HepG2 (cell line): ENCODE results near the gene ETF1. TPM values are rescaled to one million over a fixed set of nuclear protein-coding genes. Genes with fewer than 3 reads are reported as not detected.

Source experiments
- MZF1 ChIP-seq: sonication (generic); formaldehyde crosslinking; IDR thresholded peaks from 2 replicates; pipeline ENCODE4 v1.8.1; 2023; ENCODE audit warnings: mild to moderate bottlenecking, missing genetic modification reagents, borderline replicate concordance
- NAIF1 ChIP-seq: sonication (generic); formaldehyde crosslinking; IDR thresholded peaks from 2 replicates; pipeline ENCODE4 v1.5.0; 2020; ENCODE audit warnings: mild to moderate bottlenecking, missing genetic modification reagents, borderline replicate concordance
- NFE2L2 ChIP-seq: fragments of 150-350 bp; IDR thresholded peaks from 2 replicates; pipeline ENCODE4 v1.6.1; 2014; ENCODE audit warnings: low read length
- ZHX2 ChIP-seq, 2 experiments: sonication (generic) in 1 of 2; formaldehyde crosslinking in 1 of 2; IDR thresholded peaks; 2 replicates each; pipeline versions ENCODE4 v1.6.1 to v1.9.0; 2014 to 2022; ENCODE audit warnings: antibody characterized with exemption in 1 of 2, borderline replicate concordance in 1 of 2, inconsistent platforms in 1 of 2, low read depth in 1 of 2, missing genetic modification reagents in 1 of 2
- ZNF121 ChIP-seq: sonication (generic); formaldehyde crosslinking; IDR thresholded peaks from 2 replicates; pipeline ENCODE4 v1.5.0; 2020; ENCODE audit warnings: mild to moderate bottlenecking, missing genetic modification reagents
- ZNF563 ChIP-seq: sonication (generic); formaldehyde crosslinking; IDR thresholded peaks from 2 replicates; pipeline ENCODE4 v1.8.0; 2022; ENCODE audit warnings: mild to moderate bottlenecking, moderate library complexity, missing genetic modification reagents
- polyA plus RNA-seq, 8 experiments: library from polyadenylated mRNA; depleted of rRNA in 3 of 8; stranded (reverse) in 7 of 8; unstranded in 1 of 8; fragments of >200 nt; fragmentation: Illumina TruSeq in 4 of 8; extraction: Trizol in 4 of 8; gene quantifications; 2 replicates each; pipeline versions ENCODE4 v1.2.1 to v1.2.3, GENCODE V29; 2011 to 2016; ENCODE audit warnings: low read depth in 4 of 8, missing spikeins in 1 of 8, mixed read lengths in 1 of 8; ENCODE audit not compliant: insufficient read depth in 1 of 8
- total RNA-seq, 5 experiments: library from RNA; depleted of rRNA; stranded (reverse); fragments of >200 nt; fragmentation: Illumina TruSeq; extraction: Trizol; gene quantifications; 2 replicates each; pipeline ENCODE4 v1.2.3, GENCODE V29; 2016; ENCODE audit warnings: low read depth in 1 of 5
- TF ChIP-seq, protein P1 (sequence below): sonication (generic); formaldehyde crosslinking; IDR thresholded peaks from 2 replicates; pipeline ENCODE4 v1.4.0; 2020; ENCODE audit warnings: missing genetic modification reagents

The ETF1 gene
- total and polyA plus RNA-seq, 2 of the 13 experiments (the other 11 are each of a cell fraction or from before 2014, with no cell fraction given): 52.1 to 184 TPM

DNA sequence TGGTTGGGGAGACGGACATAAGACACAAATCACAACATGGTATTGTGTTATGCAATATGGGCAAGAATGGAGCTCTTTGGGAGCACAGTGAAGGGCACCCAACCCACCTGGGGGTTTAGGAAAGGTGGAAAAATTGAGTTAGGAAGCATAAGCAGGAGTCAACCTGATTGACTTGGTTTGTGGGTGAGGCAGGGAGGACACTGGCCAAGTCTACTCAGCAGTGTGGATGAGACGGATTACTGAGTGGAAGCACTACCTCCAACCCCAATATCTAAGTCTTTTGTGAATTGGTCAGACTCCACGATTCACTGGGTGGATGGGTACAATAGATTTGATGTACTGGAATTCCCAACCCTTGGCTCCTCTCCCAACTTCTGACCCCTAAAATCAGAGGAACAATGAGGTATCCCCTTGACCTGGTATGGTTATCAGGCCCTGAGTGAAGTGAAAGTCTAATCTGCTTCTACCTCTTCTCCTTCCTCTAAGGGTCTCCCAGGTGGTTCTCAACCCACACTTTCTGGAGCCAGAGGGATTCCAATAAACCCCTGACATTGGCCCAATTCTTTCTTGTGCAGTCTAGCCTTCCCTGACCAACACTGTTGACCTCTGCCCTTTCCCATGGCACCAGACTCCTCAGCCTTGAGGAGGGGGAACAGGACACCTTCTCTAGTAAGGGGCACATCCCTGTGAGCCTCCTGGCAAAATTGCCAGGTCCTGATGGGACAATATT, 72.5 kb downstream of the ETF1 start (continued):
- TF ChIP-seq ZHX2 (IDR thresholded peaks at IDR 0.05; ENCODE audit: low read depth): no peak
- TF ChIP-seq ZHX2 (CRISPR knock-in tag; IDR thresholded peaks at IDR 0.05; ENCODE audit: borderline replicate concordance): no peak
- no peak for TF ChIP-seq ZNF121
- TF ChIP-seq ZNF563: no peak
- TF ChIP-seq, protein P1, sequence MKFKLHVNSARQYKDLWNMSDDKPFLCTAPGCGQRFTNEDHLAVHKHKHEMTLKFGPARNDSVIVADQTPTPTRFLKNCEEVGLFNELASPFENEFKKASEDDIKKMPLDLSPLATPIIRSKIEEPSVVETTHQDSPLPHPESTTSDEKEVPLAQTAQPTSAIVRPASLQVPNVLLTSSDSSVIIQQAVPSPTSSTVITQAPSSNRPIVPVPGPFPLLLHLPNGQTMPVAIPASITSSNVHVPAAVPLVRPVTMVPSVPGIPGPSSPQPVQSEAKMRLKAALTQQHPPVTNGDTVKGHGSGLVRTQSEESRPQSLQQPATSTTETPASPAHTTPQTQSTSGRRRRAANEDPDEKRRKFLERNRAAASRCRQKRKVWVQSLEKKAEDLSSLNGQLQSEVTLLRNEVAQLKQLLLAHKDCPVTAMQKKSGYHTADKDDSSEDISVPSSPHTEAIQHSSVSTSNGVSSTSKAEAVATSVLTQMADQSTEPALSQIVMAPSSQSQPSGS (CRISPR knock-in tag): no peak
- TF ChIP-seq NFE2L2: no peak
- no peak for TF ChIP-seq NAIF1 (CRISPR knock-in tag)
- TF ChIP-seq MZF1 (CRISPR knock-in tag): no peak
